Ovary (tissue), 3 donors: Measurements from ENCODE around the gene HOXB1.

Experiments used
- CTCF ChIP-seq, 3 donors: fragments of 450-650 bp in 2 of 3; fragments of 200-600 bp in 1 of 3; IDR thresholded peaks; one replicate each; pipeline versions ENCODE4 v1.5.1 to v1.8.0; 2016 to 2022; ENCODE audit warnings: antibody characterized with exemption in 3 of 3, mild to moderate bottlenecking in 1 of 3
- EP300 ChIP-seq: sonication (generic); formaldehyde crosslinking; IDR thresholded peaks from one replicate; pipeline ENCODE4 v1.6.1; 2017; ENCODE audit warnings: antibody characterized with exemption
- POLR2A ChIP-seq: fragments of 450-650 bp; IDR thresholded peaks from one replicate; pipeline ENCODE4 v1.6.1; 2017; ENCODE audit warnings: antibody characterized with exemption, mild to moderate bottlenecking, moderate library complexity
- donor health status: DM: no; HTN: no; CAD: no.

GRCh38 chr17:48546137-48546923 lies 15.5 kb upstream of the HOXB1 start:
- TF ChIP-seq CTCF (IDR thresholded peaks at IDR 0.05): no peak
- no peak for TF ChIP-seq EP300
- no peak for TF ChIP-seq POLR2A
